22Rv1 (cell line): ENCODE data around the gene MSI2.
A peak's percentile ranks its signal among the peaks of the same experiment; 100 is the strongest.

ENCODE experiments used
- H3K27ac ChIP-seq: fragments of 450-650 bp; 2 replicates; pipeline ENCODE4 v1.5.1; 2017
- CTCF ChIP-seq: fragments of 450-650 bp; IDR thresholded peaks from 2 replicates; pipeline ENCODE4 v1.5.1; 2017; ENCODE audit warnings: mild to moderate bottlenecking
- ZFX ChIP-seq: fragments of 450-650 bp; IDR thresholded peaks from 2 replicates; pipeline ENCODE4 v1.6.1; 2017; ENCODE audit warnings: antibody characterized with exemption, borderline replicate concordance

MSI2 gene

GRCh38 chr17:57407287-57408070 lies 151.2 kb downstream of the MSI2 start:
- TF ChIP-seq CTCF (no peak), ZFX (no peak)
- H3K27ac ChIP-seq: peak overlapping the region; percentile 75

GRCh38 chr17:57408071-57408811 lies 151.9 kb downstream of the MSI2 start:
- no peak for TF ChIP-seq CTCF
- TF ChIP-seq ZFX: no peak
- H3K27ac ChIP-seq: peak overlapping the region; percentile 75

GRCh38 chr17:57410169-57410568 lies 153.8 kb downstream of the MSI2 start:
- no peak overlapping the region for H3K27ac ChIP-seq

GRCh38 chr17:57412520-57413096 lies 156.3 kb downstream of the MSI2 start:
- TF ChIP-seq ZFX (no peak), CTCF (no peak)
- H3K27ac ChIP-seq: no peak overlapping the region

More at GRCh38 chr17:57410169-57410568, 153.8 kb downstream of the MSI2 start:
- no peak for TF ChIP-seq CTCF
- TF ChIP-seq ZFX: no peak

GRCh38 chr17:57413848-57414651 lies 157.7 kb downstream of the MSI2 start:
- H3K27ac ChIP-seq: no peak overlapping the region
- no peak for TF ChIP-seq CTCF
- TF ChIP-seq ZFX: no peak

GRCh38 chr17:57415751-57416207 lies 159.5 kb downstream of the MSI2 start:
- TF ChIP-seq ZFX: no peak
- no peak for TF ChIP-seq CTCF
- H3K27ac ChIP-seq: no peak overlapping the region
